Endothelial cell of umbilical vein (primary cell): ENCODE measurements around the gene VPS41. TPM values are rescaled to one million over a fixed set of nuclear protein-coding genes. Genes with fewer than 3 reads are reported as not detected.

Experiments used
- BruUV-seq: library from RNA; stranded (reverse); fragments of 400-500 nt; replicated peaks from 2 replicates; lab custom pipeline; 2021; lab: Mats Ljungman, UMichigan
- CTCF ChIA-PET: fragments of 300-600, 350-600 bp; sonication (Branson Sonifier 250); formaldehyde crosslinking; loops from one replicate; lab custom pipeline; 2021; ENCODE audit warnings: antibody characterized with exemption, inconsistent platforms; lab: Charles Lee
- POLR2A ChIA-PET: fragments of 300-600, 350-600 bp; sonication (Branson Sonifier 250); formaldehyde crosslinking; loops from one replicate; lab custom pipeline; 2021; ENCODE audit warnings: antibody characterized with exemption, inconsistent platforms; lab: Charles Lee
- DNase-seq: peaks from one replicate; pipeline ENCODE4 v3.0.0-alpha.2; 2011; ENCODE audit warnings: low read depth, low spot score
- FAIRE-seq: peaks from 2 replicates; lab custom pipeline; 2011; peaks lifted over from hg19 to GRCh38; lab: Jason Lieb, UNC
- H2AFZ ChIP-seq: 2 replicates; pipeline ENCODE4 v1.6.0; 2012; ENCODE audit warnings: low read depth, low read length, control low read depth, inconsistent platforms
- H3K27ac ChIP-seq: 2 replicates; pipeline ENCODE4 v1.5.1; 2011; ENCODE audit warnings: low read depth, mild to moderate bottlenecking, control low read depth, low read length, moderate library complexity; ENCODE audit not compliant: insufficient read depth
- H3K27me3 ChIP-seq, 2 experiments: 2 replicates each; pipeline versions ENCODE4 v1.6.0 to v1.6.1; 2011; ENCODE audit warnings: low read length in 2 of 2, mixed read lengths in 1 of 2; ENCODE audit not compliant: control insufficient read depth in 2 of 2, insufficient read depth in 2 of 2
- H3K36me3 ChIP-seq, 2 experiments: 2 replicates in 1 of 2; 3 replicates in 1 of 2; pipeline ENCODE4 v1.5.1; 2011; ENCODE audit warnings: low read length in 2 of 2, mild to moderate bottlenecking in 1 of 2, moderate library complexity in 1 of 2; ENCODE audit not compliant: control insufficient read depth in 2 of 2, insufficient read depth in 2 of 2; ENCODE audit errors: extremely low read depth in 1 of 2
- H3K4me1 ChIP-seq: 3 replicates; pipeline ENCODE4 v1.5.1; 2011; ENCODE audit warnings: mild to moderate bottlenecking, low read length; ENCODE audit not compliant: control insufficient read depth, insufficient read depth; ENCODE audit errors: extremely low read depth
- H3K4me2 ChIP-seq: 2 replicates; pipeline ENCODE4 v1.6.1; 2011; ENCODE audit warnings: low read length, control low read depth, mixed read lengths; ENCODE audit not compliant: insufficient read depth
- H3K4me3 ChIP-seq, 3 experiments: fragments of 200-600 bp in 1 of 3; sonication (generic), shearing (Covaris generic) in 1 of 3; replicated peaks in 1 of 3; 2 replicates each; pipeline ENCODE4 v1.5.1; 2011 to 2016; ENCODE audit warnings: control low read depth in 3 of 3, low read length in 3 of 3, mild to moderate bottlenecking in 2 of 3, inconsistent platforms in 1 of 3, low read depth in 1 of 3, moderate library complexity in 1 of 3; ENCODE audit not compliant: insufficient read depth in 1 of 3
- H3K79me2 ChIP-seq: 2 replicates; pipeline ENCODE4 v1.6.0; 2012; ENCODE audit warnings: low read length, inconsistent platforms; ENCODE audit not compliant: control insufficient read depth, insufficient read depth
- H3K9ac ChIP-seq: replicated peaks from 2 replicates; pipeline ENCODE3; 2011; ENCODE audit warnings: low read length, control low read depth; ENCODE audit not compliant: insufficient read depth; ENCODE audit errors: extremely low read depth
- H3K9me1 ChIP-seq: replicated peaks from 3 replicates; pipeline ENCODE4 v1.6.0; 2011; ENCODE audit warnings: mild to moderate bottlenecking, low read length; ENCODE audit not compliant: control insufficient read depth, insufficient read depth; ENCODE audit errors: extremely low read depth
- H3K9me3 ChIP-seq: replicated peaks from 2 replicates; pipeline ENCODE4 v1.5.1; 2012; ENCODE audit warnings: low read length, inconsistent platforms; ENCODE audit not compliant: control insufficient read depth, insufficient read depth
- H4K20me1 ChIP-seq: replicated peaks from 2 replicates; pipeline ENCODE3; 2011; ENCODE audit warnings: mild to moderate bottlenecking, low read length; ENCODE audit not compliant: control insufficient read depth, insufficient read depth; ENCODE audit errors: extremely low read depth
- CTCF ChIP-seq, 2 donors: IDR thresholded peaks; 1 replicate in 1 of 2; 2 replicates in 1 of 2; pipeline ENCODE4 v1.5.1; 2011; ENCODE audit warnings: low read length in 2 of 2, mild to moderate bottlenecking in 2 of 2, moderate library complexity in 2 of 2, control low read depth in 1 of 2, inconsistent platforms in 1 of 2, low read depth in 1 of 2; ENCODE audit not compliant: insufficient read depth in 1 of 2; ENCODE audit errors: extremely low read depth in 1 of 2
- EZH2 ChIP-seq: IDR thresholded peaks from 2 replicates; pipeline ENCODE4 v1.6.1; 2012; ENCODE audit warnings: borderline replicate concordance, low read depth, mild to moderate bottlenecking, moderate library complexity, low read length, inconsistent platforms; ENCODE audit not compliant: severe bottlenecking
- FOS ChIP-seq: IDR thresholded peaks from 2 replicates; pipeline ENCODE4 v1.6.1; 2011; ENCODE audit warnings: mild to moderate bottlenecking, low read length, moderate library complexity, borderline replicate concordance; ENCODE audit not compliant: insufficient read depth
- GATA2 ChIP-seq: IDR thresholded peaks from 2 replicates; pipeline ENCODE4 v1.7.0; 2011; ENCODE audit warnings: low read depth, mild to moderate bottlenecking, moderate library complexity, mixed read lengths, low read length; ENCODE audit not compliant: insufficient read length, insufficient read depth
- JUN ChIP-seq: IDR thresholded peaks from 2 replicates; pipeline ENCODE4 v1.6.1; 2011; ENCODE audit warnings: borderline replicate concordance, low read depth; ENCODE audit not compliant: insufficient read length, insufficient read depth
- MAX ChIP-seq: IDR thresholded peaks from 2 replicates; pipeline ENCODE4 v1.6.1; 2011; ENCODE audit not compliant: insufficient read depth, insufficient read length
- MYC ChIP-seq: IDR thresholded peaks from one replicate; pipeline ENCODE4 v1.6.1; 2011; ENCODE audit warnings: mild to moderate bottlenecking, low read depth, low read length
- POLR2A ChIP-seq: IDR thresholded peaks from 2 replicates; pipeline ENCODE4 v1.6.1; 2012; ENCODE audit warnings: low read depth, mild to moderate bottlenecking, control low read depth, low read length
- POLR2AphosphoS5 ChIP-seq: IDR thresholded peaks from 2 replicates; pipeline ENCODE4 v1.6.1; 2012; ENCODE audit warnings: low read depth, mild to moderate bottlenecking, control low read depth, low read length, moderate library complexity; ENCODE audit not compliant: insufficient read depth
- dilution Hi-C: fragments of 300-500 bp; cut with MboI; formaldehyde crosslinking; loops from one replicate; pipeline ENCODE4 v1.15.0; 2019; ENCODE audit warnings: low sequenced_read_pairs; ENCODE audit not compliant: extremely low pct_ligation_motif_present
- intact Hi-C: fragments of 100-400 bp; cut with micrococcal nuclease; formaldehyde crosslinking; loops from one replicate; pipeline ENCODE4 v1.10.0; 2022
- polyA plus RNA-seq, 4 experiments: library from polyadenylated mRNA; depleted of rRNA in 3 of 4; stranded (reverse) in 3 of 4; unstranded in 1 of 4; fragments of >200 nt; gene quantifications; 2 replicates each; pipeline versions ENCODE4 v1.2.1 to v1.2.3, GENCODE V29; 2011 to 2012; ENCODE audit warnings: missing spikeins in 1 of 4
- total RNA-seq: library from RNA; stranded (reverse); gene quantifications from 2 replicates; pipeline ENCODE4 v1.2.3, GENCODE V29; 2021

VPS41 gene
- total and polyA plus RNA-seq, 2 donors (not counting 3 experiments of a cell fraction or from before 2014, with no cell fraction given), result 14.3 to 79.8 TPM

- H3K4me2 ChIP-seq, result no peak overlapping the region
- H2AFZ ChIP-seq, result no peak overlapping the region
- FAIRE-seq, result no peak
- H3K79me2 ChIP-seq, result no peaks in the 10 kb centered on the region
- peaks cover 0 to 2% of the 10 kb centered on the region in 2 experiments for H3K36me3 ChIP-seq
- H3K27me3 ChIP-seq, result peaks cover 0 to under 1% of the 10 kb centered on the region in 2 experiments
- H3K9me3 ChIP-seq, result no peaks in the 10 kb centered on the region
- dilution Hi-C loops, result no loop called here
- peak in 1 of 2 donors; percentile 12 for TF ChIP-seq CTCF (IDR thresholded peaks at IDR 0.05; ENCODE audit: extremely low read depth in 1 of 2, insufficient read depth in 1 of 2, low read depth in 1 of 2, low read length in 2 of 2)
- no peak for TF ChIP-seq JUN
- no peaks in the 10 kb centered on the region for H3K4me1 ChIP-seq
- CTCF ChIA-PET, result no interaction called here
- no peak for DNase-seq
- H3K4me3 ChIP-seq, result no peak overlapping the region
- intact Hi-C loops, result no loop called here
- H3K27ac ChIP-seq, result no peak overlapping the region
- POLR2A ChIA-PET, result no interaction called here
- no TSS peak for BruUV-seq
- no peak overlapping the region for H3K9ac ChIP-seq
- no peaks in the 10 kb centered on the region for H4K20me1 ChIP-seq
- no peaks in the 10 kb centered on the region for H3K9me1 ChIP-seq
Measured at GRCh38 chr7:38716397-38716796, 192.6 kb downstream of the VPS41 start.

- H3K4me3 ChIP-seq, result no peak overlapping the region
- no TSS peak for BruUV-seq
- no peak for TF ChIP-seq CTCF (IDR thresholded peaks at IDR 0.05; ENCODE audit: extremely low read depth in 1 of 2, insufficient read depth in 1 of 2, low read depth in 1 of 2, low read length in 2 of 2)
- TF ChIP-seq MAX, result no peak
- no peak for TF ChIP-seq POLR2AphosphoS5
- no peak for TF ChIP-seq JUN
- no peak for TF ChIP-seq POLR2A
- TF ChIP-seq MYC, result no peak
- no peak for TF ChIP-seq GATA2
- no peak for TF ChIP-seq EZH2
- TF ChIP-seq FOS, result no peak
- H2AFZ ChIP-seq, result no peak overlapping the region
- DNase-seq (no peak), FAIRE-seq (no peak)
- intact Hi-C loops, result no loop called here
- H3K27me3 ChIP-seq, result peaks cover 2 to 3% of the 10 kb centered on the region in 2 experiments
- dilution Hi-C loops, result no loop called here
- H3K36me3 ChIP-seq, result no peaks in the 10 kb centered on the region
- H3K9ac ChIP-seq, result no peak overlapping the region
- H3K9me3 ChIP-seq, result no peaks in the 10 kb centered on the region
- no peaks in the 10 kb centered on the region for H4K20me1 ChIP-seq
- no peak overlapping the region for H3K4me2 ChIP-seq
- no peak overlapping the region for H3K27ac ChIP-seq
- H3K9me1 ChIP-seq, result no peaks in the 10 kb centered on the region
- ChIA-PET POLR2A (no interaction called here), CTCF (interaction anchor here (0.9 kb wide), 1 partner anchor 49 kb away, joined by 3 read pairs; no protein-coding TSS in a partner anchor)
- H3K79me2 ChIP-seq, result no peaks in the 10 kb centered on the region
- H3K4me1 ChIP-seq, result no peaks in the 10 kb centered on the region
Measured at GRCh38 chr7:38709123-38709522, 199.9 kb downstream of the VPS41 start.
